OCI-LY7 (cell line): ENCODE measurements around the gene TNIK. TPM values are rescaled to one million over a fixed set of nuclear protein-coding genes. Genes with fewer than 3 reads are reported as not detected.

Experiments used
- BruUV-seq: library from RNA; stranded (reverse); fragments of 400-500 nt; replicated peaks from 2 replicates; lab custom pipeline; 2021; lab: Mats Ljungman, UMichigan
- CTCF ChIA-PET: fragments of 300-600 bp; sonication (Branson Sonifier 250); formaldehyde crosslinking; loops from one replicate; lab custom pipeline; 2022; ENCODE audit warnings: antibody characterized with exemption; ENCODE audit not compliant: unreplicated experiment; lab: Charles Lee
- POLR2A ChIA-PET: fragments of 300-600 bp; sonication (Branson Sonifier 250); formaldehyde crosslinking; loops from one replicate; lab custom pipeline; 2022; ENCODE audit warnings: antibody characterized with exemption; lab: Charles Lee
- DNase-seq: peaks from one replicate; pipeline ENCODE4 v3.0.0-alpha.2; 2015; ENCODE audit warnings: low spot score
- H2AFZ ChIP-seq: fragments of 200-600 bp; sonication (generic), shearing (Covaris generic); 2 replicates; pipeline ENCODE4 v1.6.1; 2014; ENCODE audit warnings: mild to moderate bottlenecking, antibody characterized with exemption, low read length, moderate library complexity
- H3K27ac ChIP-seq: fragments of 200-600 bp; sonication (generic); 2 replicates; pipeline ENCODE4 v1.5.1; 2014; ENCODE audit warnings: mixed run types, low read depth, mild to moderate bottlenecking, moderate library complexity, low read length, inconsistent platforms; ENCODE audit not compliant: poor library complexity, severe bottlenecking
- H3K36me3 ChIP-seq: fragments of 200-600 bp; sonication (generic); 2 replicates; pipeline ENCODE4 v1.6.1; 2014; ENCODE audit warnings: mild to moderate bottlenecking, antibody characterized with exemption, low read length, moderate library complexity, mixed read lengths; ENCODE audit not compliant: insufficient read depth
- H3K4me1 ChIP-seq: fragments of 200-600 bp; sonication (generic); 2 replicates; pipeline ENCODE4 v1.5.1; 2014; ENCODE audit warnings: mild to moderate bottlenecking, low read length; ENCODE audit not compliant: insufficient read depth, poor library complexity, severe bottlenecking
- H3K4me2 ChIP-seq: fragments of 200-600 bp; sonication (generic); 2 replicates; pipeline ENCODE4 v1.6.1; 2014; ENCODE audit warnings: mild to moderate bottlenecking, low read length
- H3K4me3 ChIP-seq: fragments of 200-600 bp; sonication (generic); 2 replicates; pipeline ENCODE4 v1.5.1; 2014; ENCODE audit warnings: mild to moderate bottlenecking, low read depth, low read length; ENCODE audit not compliant: poor library complexity, severe bottlenecking
- H3K79me2 ChIP-seq: fragments of 200-600 bp; sonication (generic); 2 replicates; pipeline ENCODE4 v1.6.1; 2016; ENCODE audit warnings: low read depth, mild to moderate bottlenecking, low read length, moderate library complexity, mixed read lengths; ENCODE audit not compliant: insufficient read depth
- H3K9me2 ChIP-seq: fragments of 200-600 bp; sonication (generic); 2 replicates; pipeline ENCODE4 v1.6.1; 2016; ENCODE audit warnings: mild to moderate bottlenecking, low read length, mixed read lengths; ENCODE audit not compliant: insufficient read depth
- H3K9me3 ChIP-seq: fragments of 200-600 bp; sonication (generic); 2 replicates; pipeline ENCODE4 v1.6.1; 2014; ENCODE audit warnings: mild to moderate bottlenecking, mixed run types, low read length, mixed read lengths
- H4K20me1 ChIP-seq: fragments of 200-600 bp; sonication (generic); 2 replicates; pipeline ENCODE4 v1.6.1; 2014; ENCODE audit warnings: mild to moderate bottlenecking, antibody characterized with exemption, low read length, moderate library complexity, mixed read lengths; ENCODE audit not compliant: insufficient read depth
- CTCF ChIP-seq: fragments of 200-600 bp; sonication (generic); conservative IDR thresholded peaks from 2 replicates; pipeline ENCODE4 v1.5.1; 2014; ENCODE audit warnings: mild to moderate bottlenecking, antibody characterized with exemption, low read length, moderate library complexity, mixed read lengths
- EZH2phosphoT487 ChIP-seq: fragments of 200-600 bp; sonication (generic); IDR thresholded peaks from 2 replicates; pipeline ENCODE4 v1.6.1; 2018; ENCODE audit warnings: low read depth, borderline replicate concordance, mild to moderate bottlenecking, mixed run types, antibody characterized with exemption, low read length, moderate library complexity, mixed read lengths
- intact Hi-C: fragments of 100-400 bp; cut with micrococcal nuclease; formaldehyde crosslinking; loops from one replicate; pipeline ENCODE4 v1.10.0; 2022; ENCODE audit not compliant: unreplicated experiment
- total RNA-seq, 2 experiments: library from RNA; depleted of rRNA in 1 of 2; stranded (reverse); fragments of >200 nt in 1 of 2; shearing (Covaris generic) in 1 of 2; gene quantifications; 2 replicates each; pipeline ENCODE4 v1.2.3, GENCODE V29; 2014 to 2022

TNIK gene
- total RNA-seq, 2 experiments from 2014 or later, result not detected

GRCh38 chr3:171297951-171298350 is 162.3 kb downstream of the TNIK start:
- Histone ChIP-seq H3K9me3 (no peaks in the 10 kb centered on the region), H3K27ac (no peak overlapping the region), H3K79me2 (no peaks in the 10 kb centered on the region), H3K4me2 (no peak overlapping the region), H4K20me1 (no peaks in the 10 kb centered on the region), H3K9me2 (no peaks in the 10 kb centered on the region), H3K4me1 (no peaks in the 10 kb centered on the region), H2AFZ (no peak overlapping the region), H3K36me3 (no peaks in the 10 kb centered on the region), H3K4me3 (no peak overlapping the region)
- TF ChIP-seq EZH2phosphoT487 (no peak), CTCF (no peak)
- CTCF ChIA-PET, result no interaction called here
- intact Hi-C loops, result no loop called here
- POLR2A ChIA-PET, result no interaction called here
- no peak for DNase-seq
- no TSS peak for BruUV-seq

- no TSS peak for BruUV-seq
- Histone ChIP-seq H3K4me1 (no peaks in the 10 kb centered on the region), H3K9me3 (no peaks in the 10 kb centered on the region), H3K79me2 (no peaks in the 10 kb centered on the region), H4K20me1 (no peaks in the 10 kb centered on the region), H3K27ac (no peak overlapping the region), H3K4me3 (no peak overlapping the region), H3K36me3 (no peaks in the 10 kb centered on the region), H3K4me2 (no peak overlapping the region), H3K9me2 (no peaks in the 10 kb centered on the region), H2AFZ (no peak overlapping the region)
- no peak for TF ChIP-seq EZH2phosphoT487
- TF ChIP-seq CTCF, result no peak
- DNase-seq, result no peak
- ChIA-PET CTCF (no interaction called here), POLR2A (no interaction called here)
- intact Hi-C loops, result no loop called here
Measured at GRCh38 chr3:171297207-171297606, 163.0 kb downstream of the TNIK start.

DNA sequence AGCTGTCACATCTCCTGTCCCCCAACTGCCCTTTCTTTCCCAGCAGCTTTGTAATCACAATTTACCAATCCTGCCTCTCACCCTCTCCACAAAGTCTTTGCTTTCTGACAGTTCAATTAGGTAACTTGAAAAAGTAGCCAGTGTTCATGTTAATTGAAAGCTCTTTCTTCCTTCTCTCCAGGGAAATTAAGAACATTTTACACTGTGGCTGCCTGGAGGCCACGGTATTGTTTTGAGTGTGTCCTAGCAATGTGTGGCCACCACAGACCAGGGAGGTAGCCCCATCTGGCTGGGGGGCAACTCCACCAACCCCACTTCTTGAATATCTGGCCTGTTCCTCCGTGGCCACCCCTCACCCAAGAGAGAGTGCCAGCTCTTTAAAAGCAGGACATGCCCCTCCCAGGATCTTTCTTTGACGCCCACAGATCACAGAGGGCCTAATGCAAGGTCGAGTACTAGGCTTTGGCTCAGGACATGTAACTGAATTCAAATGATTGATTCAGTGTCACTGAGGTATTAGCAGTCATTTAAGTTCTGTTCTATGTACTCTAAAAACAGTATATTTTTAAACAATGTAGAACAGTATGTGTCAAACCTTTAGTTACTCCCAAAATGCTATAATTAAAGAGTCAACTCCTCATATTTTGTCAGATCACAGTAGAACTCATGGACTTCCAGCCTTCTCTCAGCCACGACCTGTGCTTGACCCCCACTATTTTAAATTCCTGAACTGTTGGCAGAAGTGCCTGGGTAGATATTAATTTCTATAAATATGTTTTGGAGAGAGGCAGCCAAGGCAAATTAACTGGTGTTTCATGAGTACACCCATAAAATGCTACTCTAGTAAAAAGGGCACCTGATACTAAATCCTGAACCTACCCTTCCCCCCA is 164.5 kb downstream of the TNIK start:
- Histone ChIP-seq H3K9me2 (no peaks in the 10 kb centered on the region), H3K27ac (no peak overlapping the region), H3K9me3 (no peaks in the 10 kb centered on the region), H4K20me1 (no peaks in the 10 kb centered on the region), H3K36me3 (no peaks in the 10 kb centered on the region), H3K4me1 (no peaks in the 10 kb centered on the region), H3K79me2 (no peaks in the 10 kb centered on the region), H3K4me2 (no peak overlapping the region), H2AFZ (no peak overlapping the region), H3K4me3 (no peak overlapping the region)
- TF ChIP-seq EZH2phosphoT487 (no peak), CTCF (no peak)
- intact Hi-C loops, result no loop called here
- no peak for DNase-seq
- no TSS peak for BruUV-seq
- POLR2A ChIA-PET, result no interaction called here
- CTCF ChIA-PET, result no interaction called here
